SK-N-SH treated with all-trans-retinoic acid at 6 μM for 48 hours (cell line): ENCODE data around the gene VPS13A.

ENCODE experiments used
- ATAC-seq: fragments of 200-7000 bp; cut with Tn5 transposase; 3 replicates; pipeline ENCODE4 v1.9.1; 2020; ENCODE audit warnings: mild to moderate bottlenecking, moderate library complexity
- ARNTL ChIP-seq: fragments of 450-650 bp; formaldehyde crosslinking; IDR thresholded peaks from 2 replicates; pipeline ENCODE4 v1.5.0; 2020; ENCODE audit warnings: low read depth, mild to moderate bottlenecking, moderate library complexity, borderline replicate concordance
- BACH2 ChIP-seq: fragments of 250-450 bp; sonication (Bioruptor Pico); IDR thresholded peaks from 2 replicates; pipeline ENCODE4 v1.9.0; 2021; ENCODE audit warnings: mild to moderate bottlenecking, borderline replicate concordance
- ESRRG ChIP-seq: fragments of 250-450 bp; sonication (Bioruptor Pico); IDR thresholded peaks from 2 replicates; pipeline ENCODE4 v1.6.1; 2021; ENCODE audit warnings: mild to moderate bottlenecking
- GLIS3 ChIP-seq: fragments of 250-450 bp; sonication (Bioruptor Pico); IDR thresholded peaks from 2 replicates; pipeline ENCODE4 v1.5.0; 2020; ENCODE audit warnings: mild to moderate bottlenecking, moderate library complexity
- ISL1 ChIP-seq: fragments of 250-450 bp; sonication (Bioruptor Pico); IDR thresholded peaks from 2 replicates; pipeline ENCODE4 v2.1.2; 2022; ENCODE audit warnings: mild to moderate bottlenecking, moderate library complexity
- OSR1 ChIP-seq: fragments of 250-450 bp; sonication (Bioruptor Pico); IDR thresholded peaks from 2 replicates; pipeline ENCODE4 v1.8.0; 2022; ENCODE audit warnings: moderate library complexity, mild to moderate bottlenecking, inconsistent platforms
- RARB ChIP-seq: fragments of 250-450 bp; sonication (Bioruptor Pico); IDR thresholded peaks from 2 replicates; pipeline ENCODE4 v1.8.0; 2021; ENCODE audit warnings: mild to moderate bottlenecking, moderate library complexity
- SNAI2 ChIP-seq: fragments of 250-450 bp; sonication (Bioruptor Pico); IDR thresholded peaks from 2 replicates; pipeline ENCODE4 v1.5.0; 2020; ENCODE audit warnings: mild to moderate bottlenecking, moderate library complexity
- TCF4 ChIP-seq: fragments of 250-450 bp; sonication (Bioruptor Pico); IDR thresholded peaks from 2 replicates; pipeline ENCODE4 v1.8.0; 2021; ENCODE audit warnings: mild to moderate bottlenecking, moderate library complexity, borderline replicate concordance
- TOX ChIP-seq: fragments of 250-450 bp; sonication (Bioruptor Pico); IDR thresholded peaks from 2 replicates; pipeline ENCODE4 v1.8.0; 2021; ENCODE audit warnings: mild to moderate bottlenecking, moderate library complexity, borderline replicate concordance
- ZC3H10 ChIP-seq: fragments of 250-450 bp; sonication (Bioruptor Pico); IDR thresholded peaks from 2 replicates; pipeline ENCODE4 v1.5.1; 2021; ENCODE audit warnings: mild to moderate bottlenecking, moderate library complexity
- ZFP3 ChIP-seq: fragments of 250-450 bp; sonication (Bioruptor Pico); IDR thresholded peaks from 2 replicates; pipeline ENCODE4 v1.5.0; 2020; ENCODE audit warnings: mild to moderate bottlenecking, moderate library complexity
- ZFP30 ChIP-seq: fragments of 450-650 bp; formaldehyde crosslinking; IDR thresholded peaks from 2 replicates; pipeline ENCODE4 v1.5.0; 2022; ENCODE audit warnings: mild to moderate bottlenecking, moderate library complexity
- ZNF565 ChIP-seq: fragments of 450-650 bp; formaldehyde crosslinking; conservative IDR thresholded peaks from 2 replicates; pipeline ENCODE4 v1.5.0; 2020; ENCODE audit warnings: low read depth, mild to moderate bottlenecking, moderate library complexity
- ZNF70 ChIP-seq: fragments of 450-650 bp; formaldehyde crosslinking; IDR thresholded peaks from 2 replicates; pipeline ENCODE4 v1.5.0; 2020; ENCODE audit warnings: mild to moderate bottlenecking, moderate library complexity
- TF ChIP-seq, protein P1 (sequence below): fragments of 250-450 bp; sonication (Bioruptor Pico); IDR thresholded peaks from 2 replicates; pipeline ENCODE4 v1.5.1; 2021; ENCODE audit warnings: mild to moderate bottlenecking, moderate library complexity
- TF ChIP-seq, protein P2 (sequence below): fragments of 250-450 bp; sonication (Bioruptor Pico); IDR thresholded peaks from 2 replicates; pipeline ENCODE4 v1.8.0; 2020; ENCODE audit warnings: mild to moderate bottlenecking, moderate library complexity, borderline replicate concordance
- TF ChIP-seq, protein P3 (sequence below): fragments of 250-450 bp; sonication (Bioruptor Pico); IDR thresholded peaks from 2 replicates; pipeline ENCODE4 v1.8.0; 2021; ENCODE audit warnings: low read depth, mild to moderate bottlenecking, moderate library complexity, borderline replicate concordance
- TF ChIP-seq, protein P4 (sequence below): fragments of 250-450 bp; sonication (Bioruptor Pico); IDR thresholded peaks from 2 replicates; pipeline ENCODE4 v1.5.0; 2020; ENCODE audit warnings: mild to moderate bottlenecking, moderate library complexity
- TF ChIP-seq, protein P5 (sequence below): fragments of 250-450 bp; sonication (Bioruptor Pico); IDR thresholded peaks from 2 replicates; pipeline ENCODE4 v1.5.1; 2020; ENCODE audit warnings: low read depth, mild to moderate bottlenecking, moderate library complexity

Gene VPS13A

DNA sequence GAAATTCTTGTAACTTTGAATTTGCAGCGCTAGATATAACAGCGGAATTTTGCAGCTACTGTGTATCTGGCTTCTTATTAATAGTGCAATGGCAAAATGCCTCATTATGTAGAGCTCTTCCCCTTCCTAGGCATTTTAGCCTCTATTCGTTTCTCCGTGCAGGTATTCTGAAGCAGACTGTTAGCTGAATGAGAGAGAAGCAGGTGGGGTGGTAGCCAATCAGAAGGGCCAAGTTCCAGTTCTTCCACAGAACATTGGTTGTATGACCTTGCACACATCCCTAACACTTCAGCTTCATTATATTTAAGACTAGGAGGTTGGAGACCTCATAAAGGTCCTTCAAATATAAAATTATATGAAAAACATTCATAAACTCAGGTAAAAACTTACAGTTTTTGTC, 1.2 kb upstream of the VPS13A start:
- no peak for ATAC-seq
- TF ChIP-seq ISL1 (CRISPR knock-in tag) (no peak), OSR1 (CRISPR knock-in tag) (no peak), ARNTL (CRISPR knock-in tag) (no peak), SNAI2 (CRISPR knock-in tag) (no peak), GLIS3 (CRISPR knock-in tag) (no peak), ZNF565 (CRISPR knock-in tag) (no peak), ZFP30 (CRISPR knock-in tag) (no peak), ZC3H10 (CRISPR knock-in tag) (no peak), ESRRG (CRISPR knock-in tag) (no peak), BACH2 (CRISPR knock-in tag) (no peak), TCF4 (CRISPR knock-in tag) (no peak), ZFP3 (CRISPR knock-in tag) (no peak), TOX (CRISPR knock-in tag) (no peak), RARB (no peak), ZNF70 (no peak)
- TF ChIP-seq, protein P1, sequence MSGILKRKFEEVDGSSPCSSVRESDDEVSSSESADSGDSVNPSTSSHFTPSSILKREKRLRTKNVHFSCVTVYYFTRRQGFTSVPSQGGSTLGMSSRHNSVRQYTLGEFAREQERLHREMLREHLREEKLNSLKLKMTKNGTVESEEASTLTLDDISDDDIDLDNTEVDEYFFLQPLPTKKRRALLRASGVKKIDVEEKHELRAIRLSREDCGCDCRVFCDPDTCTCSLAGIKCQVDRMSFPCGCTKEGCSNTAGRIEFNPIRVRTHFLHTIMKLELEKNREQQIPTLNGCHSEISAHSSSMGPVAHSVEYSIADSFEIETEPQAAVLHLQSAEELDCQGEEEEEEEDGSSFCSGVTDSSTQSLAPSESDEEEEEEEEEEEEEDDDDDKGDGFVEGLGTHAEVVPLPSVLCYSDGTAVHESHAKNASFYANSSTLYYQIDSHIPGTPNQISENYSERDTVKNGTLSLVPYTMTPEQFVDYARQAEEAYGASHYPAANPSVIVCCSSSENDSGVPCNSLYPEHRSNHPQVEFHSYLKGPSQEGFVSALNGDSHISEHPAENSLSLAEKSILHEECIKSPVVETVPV (CRISPR knock-in tag), result no peak
- TF ChIP-seq, protein P2, sequence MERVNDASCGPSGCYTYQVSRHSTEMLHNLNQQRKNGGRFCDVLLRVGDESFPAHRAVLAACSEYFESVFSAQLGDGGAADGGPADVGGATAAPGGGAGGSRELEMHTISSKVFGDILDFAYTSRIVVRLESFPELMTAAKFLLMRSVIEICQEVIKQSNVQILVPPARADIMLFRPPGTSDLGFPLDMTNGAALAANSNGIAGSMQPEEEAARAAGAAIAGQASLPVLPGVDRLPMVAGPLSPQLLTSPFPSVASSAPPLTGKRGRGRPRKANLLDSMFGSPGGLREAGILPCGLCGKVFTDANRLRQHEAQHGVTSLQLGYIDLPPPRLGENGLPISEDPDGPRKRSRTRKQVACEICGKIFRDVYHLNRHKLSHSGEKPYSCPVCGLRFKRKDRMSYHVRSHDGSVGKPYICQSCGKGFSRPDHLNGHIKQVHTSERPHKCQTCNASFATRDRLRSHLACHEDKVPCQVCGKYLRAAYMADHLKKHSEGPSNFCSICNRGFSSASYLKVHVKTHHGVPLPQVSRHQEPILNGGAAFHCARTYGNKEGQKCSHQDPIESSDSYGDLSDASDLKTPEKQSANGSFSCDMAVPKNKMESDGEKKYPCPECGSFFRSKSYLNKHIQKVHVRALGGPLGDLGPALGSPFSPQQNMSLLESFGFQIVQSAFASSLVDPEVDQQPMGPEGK (CRISPR knock-in tag), result no peak
- TF ChIP-seq, protein P3, sequence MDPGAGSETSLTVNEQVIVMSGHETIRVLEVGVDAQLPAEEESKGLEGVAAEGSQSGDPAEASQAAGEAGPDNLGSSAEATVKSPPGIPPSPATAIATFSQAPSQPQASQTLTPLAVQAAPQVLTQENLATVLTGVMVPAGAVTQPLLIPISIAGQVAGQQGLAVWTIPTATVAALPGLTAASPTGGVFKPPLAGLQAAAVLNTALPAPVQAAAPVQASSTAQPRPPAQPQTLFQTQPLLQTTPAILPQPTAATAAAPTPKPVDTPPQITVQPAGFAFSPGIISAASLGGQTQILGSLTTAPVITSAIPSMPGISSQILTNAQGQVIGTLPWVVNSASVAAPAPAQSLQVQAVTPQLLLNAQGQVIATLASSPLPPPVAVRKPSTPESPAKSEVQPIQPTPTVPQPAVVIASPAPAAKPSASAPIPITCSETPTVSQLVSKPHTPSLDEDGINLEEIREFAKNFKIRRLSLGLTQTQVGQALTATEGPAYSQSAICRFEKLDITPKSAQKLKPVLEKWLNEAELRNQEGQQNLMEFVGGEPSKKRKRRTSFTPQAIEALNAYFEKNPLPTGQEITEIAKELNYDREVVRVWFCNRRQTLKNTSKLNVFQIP (CRISPR knock-in tag), result no peak
- TF ChIP-seq, protein P4, sequence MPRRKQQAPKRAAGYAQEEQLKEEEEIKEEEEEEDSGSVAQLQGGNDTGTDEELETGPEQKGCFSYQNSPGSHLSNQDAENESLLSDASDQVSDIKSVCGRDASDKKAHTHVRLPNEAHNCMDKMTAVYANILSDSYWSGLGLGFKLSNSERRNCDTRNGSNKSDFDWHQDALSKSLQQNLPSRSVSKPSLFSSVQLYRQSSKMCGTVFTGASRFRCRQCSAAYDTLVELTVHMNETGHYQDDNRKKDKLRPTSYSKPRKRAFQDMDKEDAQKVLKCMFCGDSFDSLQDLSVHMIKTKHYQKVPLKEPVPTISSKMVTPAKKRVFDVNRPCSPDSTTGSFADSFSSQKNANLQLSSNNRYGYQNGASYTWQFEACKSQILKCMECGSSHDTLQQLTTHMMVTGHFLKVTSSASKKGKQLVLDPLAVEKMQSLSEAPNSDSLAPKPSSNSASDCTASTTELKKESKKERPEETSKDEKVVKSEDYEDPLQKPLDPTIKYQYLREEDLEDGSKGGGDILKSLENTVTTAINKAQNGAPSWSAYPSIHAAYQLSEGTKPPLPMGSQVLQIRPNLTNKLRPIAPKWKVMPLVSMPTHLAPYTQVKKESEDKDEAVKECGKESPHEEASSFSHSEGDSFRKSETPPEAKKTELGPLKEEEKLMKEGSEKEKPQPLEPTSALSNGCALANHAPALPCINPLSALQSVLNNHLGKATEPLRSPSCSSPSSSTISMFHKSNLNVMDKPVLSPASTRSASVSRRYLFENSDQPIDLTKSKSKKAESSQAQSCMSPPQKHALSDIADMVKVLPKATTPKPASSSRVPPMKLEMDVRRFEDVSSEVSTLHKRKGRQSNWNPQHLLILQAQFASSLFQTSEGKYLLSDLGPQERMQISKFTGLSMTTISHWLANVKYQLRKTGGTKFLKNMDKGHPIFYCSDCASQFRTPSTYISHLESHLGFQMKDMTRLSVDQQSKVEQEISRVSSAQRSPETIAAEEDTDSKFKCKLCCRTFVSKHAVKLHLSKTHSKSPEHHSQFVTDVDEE (CRISPR knock-in tag), result no peak
- TF ChIP-seq, protein P5, sequence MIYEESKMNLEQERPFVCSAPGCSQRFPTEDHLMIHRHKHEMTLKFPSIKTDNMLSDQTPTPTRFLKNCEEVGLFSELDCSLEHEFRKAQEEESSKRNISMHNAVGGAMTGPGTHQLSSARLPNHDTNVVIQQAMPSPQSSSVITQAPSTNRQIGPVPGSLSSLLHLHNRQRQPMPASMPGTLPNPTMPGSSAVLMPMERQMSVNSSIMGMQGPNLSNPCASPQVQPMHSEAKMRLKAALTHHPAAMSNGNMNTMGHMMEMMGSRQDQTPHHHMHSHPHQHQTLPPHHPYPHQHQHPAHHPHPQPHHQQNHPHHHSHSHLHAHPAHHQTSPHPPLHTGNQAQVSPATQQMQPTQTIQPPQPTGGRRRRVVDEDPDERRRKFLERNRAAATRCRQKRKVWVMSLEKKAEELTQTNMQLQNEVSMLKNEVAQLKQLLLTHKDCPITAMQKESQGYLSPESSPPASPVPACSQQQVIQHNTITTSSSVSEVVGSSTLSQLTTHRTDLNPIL (CRISPR knock-in tag), result no peak

DNA sequence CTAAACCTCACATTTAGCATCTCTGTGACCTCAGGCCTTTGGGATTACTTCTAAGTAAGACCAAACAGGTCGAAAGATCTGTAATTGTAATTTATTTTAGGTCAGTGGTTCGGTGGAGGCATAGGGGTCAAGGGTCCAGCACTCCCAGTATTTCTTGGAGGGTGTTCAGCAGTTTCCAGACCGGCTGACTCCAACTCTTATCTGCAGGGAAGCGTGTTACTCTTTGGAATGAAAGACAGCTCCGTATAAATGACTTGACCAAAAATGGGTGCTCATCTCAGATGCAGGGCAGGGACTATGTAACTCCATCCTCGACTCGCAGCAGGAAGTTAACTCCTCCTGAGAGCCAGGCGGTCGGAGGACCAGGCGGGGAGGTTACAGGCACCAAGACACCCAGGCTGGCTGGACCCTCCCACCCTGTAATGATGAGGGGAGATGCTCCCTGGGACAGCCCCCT, 620 bp upstream of the VPS13A start:
- ATAC-seq, result no peak; the same call in 2 of the 3 replicates
- TF ChIP-seq BACH2 (CRISPR knock-in tag), result no peak
- no peak for TF ChIP-seq OSR1 (CRISPR knock-in tag)
- no peak for TF ChIP-seq TCF4 (CRISPR knock-in tag)
- TF ChIP-seq SNAI2 (CRISPR knock-in tag), result no peak
- no peak for TF ChIP-seq GLIS3 (CRISPR knock-in tag)
- TF ChIP-seq ISL1 (CRISPR knock-in tag), result no peak
- TF ChIP-seq ZFP30 (CRISPR knock-in tag), result no peak
- TF ChIP-seq ESRRG (CRISPR knock-in tag), result no peak
- no peak for TF ChIP-seq ZNF70
